GM12872 (cell line): ENCODE results near the gene TCHP.

Source experiments
- CTCF ChIP-seq: IDR thresholded peaks from 3 replicates; pipeline ENCODE4 v1.5.1; 2011; ENCODE audit warnings: low read depth, mild to moderate bottlenecking, low read length, moderate library complexity; ENCODE audit not compliant: insufficient read depth

The TCHP gene

DNA sequence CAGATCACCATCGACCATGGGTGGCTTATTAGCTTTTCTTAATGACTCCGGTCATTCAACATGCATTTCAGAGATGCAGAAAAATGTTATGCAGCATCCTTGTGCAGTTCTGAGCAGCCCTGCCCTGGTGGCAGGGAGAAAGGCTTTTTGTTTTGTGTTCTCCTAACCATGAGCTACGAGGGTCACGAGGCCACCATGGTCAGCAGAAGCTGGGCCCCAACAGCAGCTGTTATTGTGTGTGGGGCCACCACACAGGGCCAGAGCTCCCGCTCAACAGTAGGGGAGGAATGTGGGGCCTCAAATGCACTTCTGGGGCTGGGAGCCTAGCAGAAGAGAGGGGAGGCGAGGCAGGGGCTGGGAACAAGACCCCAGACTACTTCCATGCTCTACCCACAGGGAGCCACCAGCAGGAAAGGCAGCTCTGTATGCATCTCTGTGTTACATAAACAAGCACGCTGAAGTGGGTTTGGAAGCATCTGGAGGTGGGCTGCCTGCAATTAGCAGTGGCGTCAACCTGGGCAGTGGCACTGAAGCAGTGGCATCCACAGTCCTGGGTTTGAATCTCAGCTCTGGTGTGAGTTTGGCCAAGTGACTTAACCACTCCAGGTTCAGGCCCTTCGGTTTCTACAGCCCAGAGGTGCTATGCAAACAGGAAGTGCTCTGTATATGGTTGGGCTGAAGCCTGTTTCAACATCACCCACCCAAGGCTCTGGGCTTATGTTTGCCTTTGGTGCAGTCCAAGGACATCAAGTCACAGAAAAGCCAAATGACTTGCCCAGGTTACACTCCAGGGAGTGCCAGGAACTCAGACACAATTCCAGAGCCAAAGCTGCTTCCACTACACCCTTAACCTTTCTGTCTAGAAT, 36.0 kb upstream of the TCHP start:
- no peak for TF ChIP-seq CTCF

GRCh38 chr12:109864916-109865315, 35.2 kb upstream of the TCHP start:
- no peak for TF ChIP-seq CTCF

- no peak for TF ChIP-seq CTCF
These were observed 31.7 kb upstream of the TCHP start for GRCh38 chr12:109868182-109869051.

- no peak for TF ChIP-seq CTCF
These were observed 29.4 kb upstream of the TCHP start for GRCh38 chr12:109870648-109871047.

- no peak for TF ChIP-seq CTCF
These were observed 28.3 kb upstream of the TCHP start for GRCh38 chr12:109871668-109872314.

GRCh38 chr12:109873653-109874052, 26.4 kb upstream of the TCHP start:
- TF ChIP-seq CTCF = no peak

DNA sequence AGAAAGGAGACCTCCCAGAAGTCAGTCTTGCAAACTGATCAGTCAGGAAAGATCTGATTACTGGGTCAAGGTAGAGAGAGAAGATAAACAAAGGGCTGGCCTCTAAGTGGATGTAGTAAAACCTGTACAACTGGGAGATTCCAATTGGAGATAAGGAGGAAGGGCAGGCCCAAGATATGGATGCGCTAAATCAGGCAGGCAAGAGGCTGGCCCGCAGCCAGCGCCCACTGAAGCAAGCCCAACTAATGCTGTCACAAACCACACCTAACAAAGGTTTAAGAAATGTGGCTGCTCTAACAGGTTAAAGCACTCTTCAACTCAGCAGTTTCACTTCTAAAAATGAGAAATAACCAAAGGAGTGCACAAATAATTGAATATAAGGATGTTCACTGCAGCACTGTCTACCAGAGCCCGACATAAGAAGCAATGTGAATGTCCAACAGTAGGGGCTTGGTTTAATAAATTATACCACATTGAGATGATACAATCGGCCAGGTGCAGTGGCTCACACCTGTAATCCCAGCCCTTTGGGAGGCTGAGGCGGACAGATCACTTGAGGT, 24.4 kb upstream of the TCHP start:
- no peak for TF ChIP-seq CTCF
